GM23248 (cell line): ENCODE data around the gene UVRAG.

Experiments
- EZH2 ChIP-seq: fragments of 200-600 bp; sonication (generic); IDR thresholded peaks from 2 replicates; pipeline ENCODE4 v1.6.1; 2018; ENCODE audit warnings: antibody characterized with exemption, mild to moderate bottlenecking; ENCODE audit not compliant: insufficient read depth, poor library complexity, severe bottlenecking
- EZH2phosphoT487 ChIP-seq: fragments of 200-600 bp; sonication (generic); IDR thresholded peaks from 2 replicates; pipeline ENCODE4 v1.6.1; 2018; ENCODE audit warnings: antibody characterized with exemption, moderate library complexity, mild to moderate bottlenecking, low read depth; ENCODE audit not compliant: insufficient read depth

DNA sequence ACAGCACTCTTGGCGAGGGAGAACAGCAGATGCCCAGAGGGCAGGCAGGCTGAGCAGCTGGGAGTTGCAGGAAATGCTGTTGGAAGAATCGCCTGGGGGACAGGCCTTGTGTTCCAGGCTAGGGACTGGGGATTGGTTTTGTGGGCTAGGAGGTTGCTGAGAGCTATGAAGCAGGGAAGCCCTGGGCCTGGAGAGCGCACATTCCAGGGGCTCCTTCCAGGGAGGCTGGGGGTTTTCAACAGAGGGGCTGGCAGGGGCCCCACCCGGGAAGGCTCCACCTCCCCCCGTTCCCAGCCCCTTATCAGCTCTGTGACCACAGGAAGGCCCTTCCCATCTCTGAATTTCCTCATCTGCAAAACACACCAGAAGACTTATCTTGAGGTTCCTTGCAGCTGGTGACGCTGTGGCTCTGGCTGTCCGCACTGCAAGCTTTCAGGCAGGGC is 369.6 kb downstream of the UVRAG start:
- no peak for TF ChIP-seq EZH2
- TF ChIP-seq EZH2phosphoT487 = no peak
